HEK293 (cell line): Measurements from ENCODE around the gene KRTAP2-2.
A peak's percentile ranks its signal among the peaks of the same experiment; 100 is the strongest.

Source experiments
- CTCF ChIA-PET: fragments of 350-600 bp; formaldehyde crosslinking; extraction: SDS; loops from one replicate; lab custom pipeline; 2021; ENCODE audit warnings: antibody characterized with exemption; lab: Yijun Ruan, JAX
- POLR2A ChIA-PET: fragments of 300-600 bp; formaldehyde crosslinking; extraction: SDS; loops from one replicate; lab custom pipeline; 2020; ENCODE audit warnings: antibody characterized with exemption, inconsistent platforms; lab: Yijun Ruan, JAX
- H3K27ac ChIP-seq: fragments of 200-500 bp; sonication (Bioruptor generic); 2 replicates; pipeline ENCODE4 v1.5.1; 2014; ENCODE audit warnings: low read depth, low read length, control low read depth, inconsistent platforms; ENCODE audit errors: extremely low read depth
- H3K36me3 ChIP-seq, 2 experiments: fragments of 200-500 bp in 1 of 2; sonication (Bioruptor generic) in 1 of 2; 1 replicate in 1 of 2; 2 replicates in 1 of 2; pipeline ENCODE4 v1.5.1; 2014 to 2017; ENCODE audit warnings: inconsistent platforms in 2 of 2, low read length in 2 of 2; ENCODE audit not compliant: control insufficient read depth in 2 of 2, insufficient read depth in 1 of 2
- H3K4me1 ChIP-seq: fragments of 200-500 bp; sonication (Bioruptor generic); 2 replicates; pipeline ENCODE4 v1.5.1; 2014; ENCODE audit warnings: mild to moderate bottlenecking, low read length, inconsistent platforms; ENCODE audit not compliant: control insufficient read depth, insufficient read depth
- H3K4me3 ChIP-seq: 2 replicates; pipeline ENCODE4 v1.5.1; 2011; ENCODE audit warnings: low read depth, mild to moderate bottlenecking, control low read depth, low read length, moderate library complexity
- H3K9me3 ChIP-seq: fragments of 200-500 bp; sonication (Bioruptor generic); 2 replicates; pipeline ENCODE4 v1.5.1; 2014; ENCODE audit warnings: low read depth, low read length, inconsistent platforms; ENCODE audit not compliant: control insufficient read depth, insufficient read depth
- GFI1B ChIP-seq: fragments of 450-650 bp; formaldehyde crosslinking; IDR thresholded peaks from 2 replicates; pipeline ENCODE4 v1.5.1; 2016; ENCODE audit warnings: missing biosample characterization, missing genetic modification characterization
- GLI4 ChIP-seq: fragments of 450-650 bp; formaldehyde crosslinking; IDR thresholded peaks from 2 replicates; pipeline ENCODE4 v1.5.1; 2016; ENCODE audit warnings: missing biosample characterization, missing genetic modification characterization
- GLIS1 ChIP-seq: fragments of 450-650 bp; formaldehyde crosslinking; IDR thresholded peaks from 2 replicates; pipeline ENCODE4 v1.5.1; 2016; ENCODE audit warnings: missing biosample characterization, missing genetic modification characterization
- KLF10 ChIP-seq: fragments of 450-650 bp; IDR thresholded peaks from 2 replicates; pipeline ENCODE4 v1.5.1; 2018; ENCODE audit warnings: missing biosample characterization, mild to moderate bottlenecking, missing genetic modification characterization
- SCRT2 ChIP-seq: fragments of 450-650 bp; formaldehyde crosslinking; IDR thresholded peaks from 2 replicates; pipeline ENCODE4 v1.5.1; 2016; ENCODE audit warnings: missing biosample characterization, missing genetic modification characterization
- TCF7L2 ChIP-seq: IDR thresholded peaks from 2 replicates; pipeline ENCODE4 v1.6.1; 2011; ENCODE audit warnings: low read depth, mild to moderate bottlenecking, inconsistent platforms, low read length, moderate library complexity, borderline replicate concordance
- YY2 ChIP-seq: fragments of 450-650 bp; formaldehyde crosslinking; IDR thresholded peaks from 2 replicates; pipeline ENCODE4 v1.5.1; 2016; ENCODE audit warnings: missing biosample characterization, missing genetic modification characterization
- ZBTB21 ChIP-seq: fragments of 450-650 bp; formaldehyde crosslinking; IDR thresholded peaks from 2 replicates; pipeline ENCODE4 v1.5.1; 2017; ENCODE audit warnings: missing biosample characterization, missing genetic modification characterization
- ZEB2 ChIP-seq: fragments of 450-650 bp; formaldehyde crosslinking; IDR thresholded peaks from 2 replicates; pipeline ENCODE4 v1.5.1; 2016; ENCODE audit warnings: missing biosample characterization, missing genetic modification characterization
- ZFP37 ChIP-seq: fragments of 450-650 bp; formaldehyde crosslinking; IDR thresholded peaks from 2 replicates; pipeline ENCODE4 v1.5.1; 2016; ENCODE audit warnings: missing biosample characterization, missing genetic modification characterization
- ZNF211 ChIP-seq: fragments of 450-650 bp; formaldehyde crosslinking; IDR thresholded peaks from 2 replicates; pipeline ENCODE4 v1.5.1; 2016; ENCODE audit warnings: low read depth, missing biosample characterization, missing genetic modification characterization
- ZNF248 ChIP-seq: fragments of 450-650 bp; formaldehyde crosslinking; IDR thresholded peaks from 2 replicates; pipeline ENCODE4 v1.5.1; 2017; ENCODE audit warnings: missing biosample characterization, missing genetic modification characterization
- ZNF335 ChIP-seq: fragments of 450-650 bp; formaldehyde crosslinking; conservative IDR thresholded peaks from 2 replicates; pipeline ENCODE4 v1.5.1; 2016; ENCODE audit warnings: missing biosample characterization, missing genetic modification characterization
- ZNF600 ChIP-seq: fragments of 450-650 bp; formaldehyde crosslinking; IDR thresholded peaks from 2 replicates; pipeline ENCODE4 v1.5.1; 2016; ENCODE audit warnings: missing biosample characterization, missing genetic modification characterization
- TF ChIP-seq, protein P1 (sequence below): fragments of 450-650 bp; formaldehyde crosslinking; IDR thresholded peaks from 2 replicates; pipeline ENCODE4 v1.5.1; 2016; ENCODE audit warnings: missing biosample characterization, missing genetic modification characterization
- TF ChIP-seq, protein P2 (sequence below): fragments of 450-650 bp; formaldehyde crosslinking; IDR thresholded peaks from 2 replicates; pipeline ENCODE4 v1.5.1; 2017; ENCODE audit warnings: missing biosample characterization, missing genetic modification characterization
- TF ChIP-seq, protein P3 (sequence below): fragments of 450-650 bp; formaldehyde crosslinking; IDR thresholded peaks from 2 replicates; pipeline ENCODE4 v1.5.1; 2016; ENCODE audit warnings: missing biosample characterization, missing genetic modification characterization, low read depth
- TF ChIP-seq, protein P4 (sequence below): fragments of 450-650 bp; IDR thresholded peaks from 2 replicates; pipeline ENCODE4 v1.5.1; 2018; ENCODE audit warnings: missing biosample characterization, mild to moderate bottlenecking, missing genetic modification characterization

Gene KRTAP2-2

DNA sequence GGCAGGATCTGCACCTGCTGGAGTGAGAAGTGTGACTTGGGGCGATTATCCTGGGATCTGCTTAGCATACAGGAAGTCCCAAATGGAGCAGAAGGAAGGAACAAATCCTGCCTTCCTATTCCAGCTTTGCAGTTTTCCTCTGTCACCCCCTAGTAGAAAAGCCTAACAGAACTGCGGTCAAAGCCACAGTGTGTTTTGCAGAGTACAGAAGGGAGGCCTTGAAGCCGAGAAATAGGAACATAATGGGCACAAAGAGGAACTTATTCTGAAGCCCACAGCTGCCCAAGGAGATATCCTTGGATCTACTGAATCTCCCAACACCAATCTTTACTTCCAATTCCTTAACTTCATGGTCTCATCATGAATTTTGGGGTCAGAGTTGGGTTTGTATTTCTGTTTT, 36.5 kb downstream of the KRTAP2-2 start:
- Histone ChIP-seq H3K4me1 (no peaks in the 10 kb centered on the region), H3K9me3 (no peaks in the 10 kb centered on the region)
- POLR2A ChIA-PET: no interaction called here
- TF ChIP-seq TCF7L2 (no peak), ZNF248 (no peak)
- TF ChIP-seq, all 188 proteins: peak for 0
- Histone ChIP-seq H3K36me3 (no peaks in the 10 kb centered on the region), H3K4me3 (no peak overlapping the region), H3K27ac (no peak overlapping the region)
- CTCF ChIA-PET: interaction anchor here (0.7 kb wide), 1 partner anchor 294 kb away, joined by 3 read pairs; no protein-coding TSS in a partner anchor

DNA sequence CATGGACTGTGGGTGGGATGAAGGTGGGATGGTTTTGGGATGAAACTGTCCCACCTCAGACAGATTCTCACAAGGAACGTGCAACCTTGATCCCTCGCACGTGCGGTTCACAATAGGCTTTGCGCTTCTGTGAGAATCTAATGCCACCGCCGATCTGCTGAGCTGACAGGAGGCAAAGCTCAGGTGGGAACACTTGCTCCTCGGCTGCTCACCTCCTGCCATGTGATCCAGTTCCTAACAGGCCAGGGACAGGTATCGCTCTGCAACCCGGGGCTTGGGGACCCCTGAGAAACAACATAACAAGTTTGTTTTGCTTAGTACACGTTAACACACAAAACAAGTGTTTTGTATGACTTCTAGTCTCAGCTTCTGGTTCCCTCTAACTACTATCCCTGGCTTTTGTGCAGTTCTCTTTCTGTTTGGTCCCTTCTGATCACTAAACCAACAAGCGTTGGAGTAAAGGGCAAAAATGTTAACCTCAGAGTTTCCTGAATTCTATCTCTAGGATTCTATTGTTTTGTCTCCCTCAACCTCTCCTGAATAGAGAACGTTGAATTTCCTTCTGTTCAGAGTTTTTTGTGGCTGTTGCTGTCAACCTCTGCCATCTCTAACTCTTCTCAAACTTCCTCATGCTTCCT, 38.3 kb downstream of the KRTAP2-2 start:
- no peaks in the 10 kb centered on the region for H3K36me3 ChIP-seq
- H3K4me3 ChIP-seq: no peak overlapping the region
- H3K9me3 ChIP-seq: no peaks in the 10 kb centered on the region
- no peak for TF ChIP-seq GLIS1 (tag by site-specific recombination)
- ChIA-PET CTCF (no interaction called here), POLR2A (no interaction called here)
- no peak overlapping the region for H3K27ac ChIP-seq
- no peaks in the 10 kb centered on the region for H3K4me1 ChIP-seq

DNA sequence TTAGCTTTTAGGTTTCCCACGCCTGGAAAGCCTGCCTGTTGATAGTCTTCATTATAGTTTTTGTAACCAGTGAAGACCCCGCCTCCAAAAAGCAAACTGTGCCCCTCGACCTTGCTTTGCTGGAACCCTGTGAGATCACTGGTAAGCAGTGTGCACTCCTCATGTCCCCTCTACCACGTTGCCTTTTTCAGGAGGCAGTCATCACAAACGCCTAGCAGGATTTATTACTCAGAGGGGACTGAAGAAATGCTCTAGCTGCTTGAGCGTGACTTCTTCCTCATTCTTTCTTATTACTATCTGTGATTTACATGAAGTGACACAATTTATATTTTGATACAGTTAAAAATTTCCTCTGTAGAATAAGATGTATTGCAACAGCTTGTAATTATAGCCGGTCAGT, 39.6 kb downstream of the KRTAP2-2 start:
- Histone ChIP-seq H3K27ac (no peak overlapping the region), H3K4me1 (no peaks in the 10 kb centered on the region), H3K36me3 (no peaks in the 10 kb centered on the region), H3K4me3 (no peak overlapping the region), H3K9me3 (no peaks in the 10 kb centered on the region)
- TF ChIP-seq ZNF600 (tag by site-specific recombination) (no peak), KLF10 (tag by site-specific recombination) (no peak), GFI1B (no peak), ZNF211 (tag by site-specific recombination) (no peak)
- ChIA-PET CTCF (no interaction called here), POLR2A (no interaction called here)

DNA sequence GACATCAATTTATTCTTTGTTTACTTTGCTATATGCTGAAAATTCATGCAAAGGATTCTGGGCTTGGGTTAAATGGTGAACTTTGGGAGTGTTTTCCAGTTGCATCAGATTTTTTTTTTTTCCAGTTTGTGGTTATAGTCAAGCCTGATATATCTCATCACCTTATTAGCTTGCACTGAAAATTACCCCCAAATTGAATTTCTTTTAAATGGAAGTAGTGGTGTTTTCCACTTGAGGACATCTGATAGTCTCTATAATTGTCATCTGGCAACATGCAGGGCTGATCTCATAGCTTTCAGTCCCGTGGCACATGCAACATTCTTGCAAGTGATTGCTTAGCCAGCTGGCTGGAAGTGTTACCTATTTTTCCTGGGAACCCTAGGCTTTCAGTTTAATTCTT, 41.4 kb downstream of the KRTAP2-2 start:
- CTCF ChIA-PET: interaction anchor here (0.6 to 1.2 kb wide), 2 partner anchors 317 to 394 kb away, joined by 4 read pairs; no protein-coding TSS in a partner anchor
- H3K9me3 ChIP-seq: no peaks in the 10 kb centered on the region
- POLR2A ChIA-PET: no interaction called here
- TF ChIP-seq YY2 (tag by site-specific recombination) (no peak), ZBTB21 (tag by site-specific recombination) (peak; percentile 47; the same call in 1 of the 2 replicates), ZFP37 (tag by site-specific recombination) (peak; percentile 76; the same call in 1 of the 2 replicates), ZEB2 (tag by site-specific recombination) (peak; percentile 75), ZNF335 (peak; percentile 28; the same call in 1 of the 2 replicates), GLI4 (tag by site-specific recombination) (no peak), SCRT2 (tag by site-specific recombination) (0 out of 2 replicates have a peak, but pooled peaks have one; percentile 15)
- TF ChIP-seq, protein P1, sequence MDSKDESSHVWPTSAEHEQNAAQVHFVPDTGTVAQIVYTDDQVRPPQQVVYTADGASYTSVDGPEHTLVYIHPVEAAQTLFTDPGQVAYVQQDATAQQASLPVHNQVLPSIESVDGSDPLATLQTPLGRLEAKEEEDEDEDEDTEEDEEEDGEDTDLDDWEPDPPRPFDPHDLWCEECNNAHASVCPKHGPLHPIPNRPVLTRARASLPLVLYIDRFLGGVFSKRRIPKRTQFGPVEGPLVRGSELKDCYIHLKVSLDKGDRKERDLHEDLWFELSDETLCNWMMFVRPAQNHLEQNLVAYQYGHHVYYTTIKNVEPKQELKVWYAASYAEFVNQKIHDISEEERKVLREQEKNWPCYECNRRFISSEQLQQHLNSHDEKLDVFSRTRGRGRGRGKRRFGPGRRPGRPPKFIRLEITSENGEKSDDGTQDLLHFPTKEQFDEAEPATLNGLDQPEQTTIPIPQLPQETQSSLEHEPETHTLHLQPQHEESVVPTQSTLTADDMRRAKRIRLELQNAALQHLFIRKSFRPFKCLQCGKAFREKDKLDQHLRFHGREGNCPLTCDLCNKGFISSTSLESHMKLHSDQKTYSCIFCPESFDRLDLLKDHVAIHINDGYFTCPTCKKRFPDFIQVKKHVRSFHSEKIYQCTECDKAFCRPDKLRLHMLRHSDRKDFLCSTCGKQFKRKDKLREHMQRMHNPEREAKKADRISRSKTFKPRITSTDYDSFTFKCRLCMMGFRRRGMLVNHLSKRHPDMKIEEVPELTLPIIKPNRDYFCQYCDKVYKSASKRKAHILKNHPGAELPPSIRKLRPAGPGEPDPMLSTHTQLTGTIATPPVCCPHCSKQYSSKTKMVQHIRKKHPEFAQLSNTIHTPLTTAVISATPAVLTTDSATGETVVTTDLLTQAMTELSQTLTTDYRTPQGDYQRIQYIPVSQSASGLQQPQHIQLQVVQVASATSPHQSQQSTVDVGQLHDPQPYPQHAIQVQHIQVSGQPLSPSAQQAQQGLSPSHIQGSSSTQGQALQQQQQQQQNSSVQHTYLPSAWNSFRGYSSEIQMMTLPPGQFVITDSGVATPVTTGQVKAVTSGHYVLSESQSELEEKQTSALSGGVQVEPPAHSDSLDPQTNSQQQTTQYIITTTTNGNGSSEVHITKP (tag by site-specific recombination): peak; percentile 49; the same call in 1 of the 2 replicates
- TF ChIP-seq, protein P2, sequence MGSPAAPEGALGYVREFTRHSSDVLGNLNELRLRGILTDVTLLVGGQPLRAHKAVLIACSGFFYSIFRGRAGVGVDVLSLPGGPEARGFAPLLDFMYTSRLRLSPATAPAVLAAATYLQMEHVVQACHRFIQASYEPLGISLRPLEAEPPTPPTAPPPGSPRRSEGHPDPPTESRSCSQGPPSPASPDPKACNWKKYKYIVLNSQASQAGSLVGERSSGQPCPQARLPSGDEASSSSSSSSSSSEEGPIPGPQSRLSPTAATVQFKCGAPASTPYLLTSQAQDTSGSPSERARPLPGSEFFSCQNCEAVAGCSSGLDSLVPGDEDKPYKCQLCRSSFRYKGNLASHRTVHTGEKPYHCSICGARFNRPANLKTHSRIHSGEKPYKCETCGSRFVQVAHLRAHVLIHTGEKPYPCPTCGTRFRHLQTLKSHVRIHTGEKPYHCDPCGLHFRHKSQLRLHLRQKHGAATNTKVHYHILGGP: no peak
- TF ChIP-seq, protein P3, sequence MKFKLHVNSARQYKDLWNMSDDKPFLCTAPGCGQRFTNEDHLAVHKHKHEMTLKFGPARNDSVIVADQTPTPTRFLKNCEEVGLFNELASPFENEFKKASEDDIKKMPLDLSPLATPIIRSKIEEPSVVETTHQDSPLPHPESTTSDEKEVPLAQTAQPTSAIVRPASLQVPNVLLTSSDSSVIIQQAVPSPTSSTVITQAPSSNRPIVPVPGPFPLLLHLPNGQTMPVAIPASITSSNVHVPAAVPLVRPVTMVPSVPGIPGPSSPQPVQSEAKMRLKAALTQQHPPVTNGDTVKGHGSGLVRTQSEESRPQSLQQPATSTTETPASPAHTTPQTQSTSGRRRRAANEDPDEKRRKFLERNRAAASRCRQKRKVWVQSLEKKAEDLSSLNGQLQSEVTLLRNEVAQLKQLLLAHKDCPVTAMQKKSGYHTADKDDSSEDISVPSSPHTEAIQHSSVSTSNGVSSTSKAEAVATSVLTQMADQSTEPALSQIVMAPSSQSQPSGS (tag by site-specific recombination): 0 out of 2 replicates have a peak, but pooled peaks have one; percentile 11
- TF ChIP-seq, protein P4, sequence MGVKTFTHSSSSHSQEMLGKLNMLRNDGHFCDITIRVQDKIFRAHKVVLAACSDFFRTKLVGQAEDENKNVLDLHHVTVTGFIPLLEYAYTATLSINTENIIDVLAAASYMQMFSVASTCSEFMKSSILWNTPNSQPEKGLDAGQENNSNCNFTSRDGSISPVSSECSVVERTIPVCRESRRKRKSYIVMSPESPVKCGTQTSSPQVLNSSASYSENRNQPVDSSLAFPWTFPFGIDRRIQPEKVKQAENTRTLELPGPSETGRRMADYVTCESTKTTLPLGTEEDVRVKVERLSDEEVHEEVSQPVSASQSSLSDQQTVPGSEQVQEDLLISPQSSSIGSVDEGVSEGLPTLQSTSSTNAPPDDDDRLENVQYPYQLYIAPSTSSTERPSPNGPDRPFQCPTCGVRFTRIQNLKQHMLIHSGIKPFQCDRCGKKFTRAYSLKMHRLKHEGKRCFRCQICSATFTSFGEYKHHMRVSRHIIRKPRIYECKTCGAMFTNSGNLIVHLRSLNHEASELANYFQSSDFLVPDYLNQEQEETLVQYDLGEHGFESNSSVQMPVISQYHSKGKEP: peak; percentile 67; the same call in 1 of the 2 replicates

More for the DNA sequence above, 41.4 kb downstream of the KRTAP2-2 start:
- H3K4me3 ChIP-seq: no peak overlapping the region
- H3K4me1 ChIP-seq: no peaks in the 10 kb centered on the region
- H3K36me3 ChIP-seq: no peaks in the 10 kb centered on the region
- no peak overlapping the region for H3K27ac ChIP-seq
